H1 (cell line): ENCODE results near the gene TMEM138. TPM values are rescaled to one million over a fixed set of nuclear protein-coding genes. Genes with fewer than 3 reads are reported as not detected.

ENCODE experiments used
- CTCF ChIA-PET: fragments of 300-600 bp; sonication (Branson Sonifier 250); formaldehyde crosslinking; loops from one replicate; lab custom pipeline; 2021; ENCODE audit not compliant: partially characterized antibody; lab: Charles Lee
- POLR2A ChIA-PET: fragments of 300-600 bp; sonication (Branson Sonifier 250); formaldehyde crosslinking; loops from one replicate; lab custom pipeline; 2021; ENCODE audit warnings: inconsistent platforms; ENCODE audit not compliant: partially characterized antibody; lab: Charles Lee
- DNase-seq, 2 experiments: peaks; one replicate each; pipeline versions ENCODE4 v3.0.0 to v3.0.0-alpha.2; 2010 to 2022; ENCODE audit warnings: low spot score in 2 of 2, low read depth in 1 of 2, mixed read lengths in 1 of 2
- FAIRE-seq: peaks from 2 replicates; lab custom pipeline; 2011; peaks lifted over from hg19 to GRCh38; lab: Jason Lieb, UNC
- H2AFZ ChIP-seq: 2 replicates; pipeline ENCODE4 v1.8.1; 2012; ENCODE audit warnings: low read length, inconsistent platforms
- H2AK5ac ChIP-seq: 2 replicates; pipeline ENCODE4 v1.6.1; 2013; ENCODE audit warnings: low read depth, low read length
- H2BK120ac ChIP-seq: replicated peaks from 2 replicates; pipeline ENCODE3; 2013; ENCODE audit warnings: low read depth, low read length, inconsistent platforms
- H2BK12ac ChIP-seq: 2 replicates; pipeline ENCODE4 v1.6.1; 2013; ENCODE audit warnings: low read depth, low read length
- H2BK15ac ChIP-seq: 2 replicates; pipeline ENCODE4 v1.6.1; 2013; ENCODE audit warnings: low read length
- H2BK20ac ChIP-seq: 2 replicates; pipeline ENCODE4 v1.6.1; 2013; ENCODE audit warnings: low read length
- H2BK5ac ChIP-seq: 2 replicates; pipeline ENCODE4 v1.6.1; 2013; ENCODE audit warnings: low read depth, low read length
- H3K14ac ChIP-seq: 2 replicates; pipeline ENCODE4 v1.6.1; 2013; ENCODE audit warnings: inconsistent platforms; ENCODE audit not compliant: insufficient read length
- H3K18ac ChIP-seq: 2 replicates; pipeline ENCODE4 v1.6.1; 2013; ENCODE audit warnings: low read length; ENCODE audit errors: extremely low read depth
- H3K23ac ChIP-seq: 2 replicates; pipeline ENCODE4 v1.6.1; 2013; ENCODE audit warnings: inconsistent platforms; ENCODE audit not compliant: insufficient read length
- H3K23me2 ChIP-seq: 2 replicates; pipeline ENCODE4 v1.6.1; 2013; ENCODE audit warnings: low read depth, low read length
- H3K27ac ChIP-seq: 2 replicates; pipeline ENCODE4 v1.6.1; 2011; ENCODE audit warnings: low read depth, low read length, inconsistent platforms
- H3K27me3 ChIP-seq, 4 experiments: replicated peaks in 1 of 4; 1 replicate in 1 of 4; 2 replicates in 3 of 4; pipeline versions ENCODE4 v1.6.1 to v1.8.1; 2011 to 2013; ENCODE audit warnings: low read length in 3 of 4, mild to moderate bottlenecking in 3 of 4, inconsistent platforms in 2 of 4, mixed read lengths in 2 of 4, moderate library complexity in 1 of 4; ENCODE audit not compliant: control insufficient read depth in 3 of 4, insufficient read depth in 3 of 4; ENCODE audit errors: extremely low read depth in 1 of 4
- H3K36me3 ChIP-seq, 4 experiments: 2 replicates each; pipeline versions ENCODE4 v1.6.1 to v1.8.1; 2011 to 2013; ENCODE audit warnings: mild to moderate bottlenecking in 4 of 4, low read length in 3 of 4, moderate library complexity in 2 of 4, control low read depth in 1 of 4, inconsistent platforms in 1 of 4; ENCODE audit not compliant: insufficient read depth in 4 of 4, control insufficient read depth in 2 of 4
- H3K4ac ChIP-seq: replicated peaks from 2 replicates; pipeline ENCODE3; 2013; ENCODE audit warnings: low read length, low read depth, mixed read lengths, inconsistent platforms; ENCODE audit not compliant: insufficient read length
- H3K4me1 ChIP-seq, 4 experiments: replicated peaks in 1 of 4; 1 replicate in 1 of 4; 2 replicates in 3 of 4; pipeline versions ENCODE4 v1.6.1 to v1.8.1; 2011 to 2013; ENCODE audit warnings: low read length in 3 of 4, inconsistent platforms in 2 of 4, mixed read lengths in 1 of 4; ENCODE audit not compliant: insufficient read depth in 4 of 4, control insufficient read depth in 3 of 4
- H3K4me2 ChIP-seq, 2 experiments: 2 replicates each; pipeline versions ENCODE4 v1.6.1 to v1.8.1; 2011 to 2013; ENCODE audit warnings: low read depth in 2 of 2, low read length in 2 of 2, control low read depth in 1 of 2, inconsistent platforms in 1 of 2, mild to moderate bottlenecking in 1 of 2; ENCODE audit not compliant: insufficient read depth in 1 of 2
- H3K4me3 ChIP-seq, 4 experiments: fragments of 200-600, 300-600 bp in 1 of 4; sonication (generic), shearing (Covaris generic), sonication (Bioruptor Twin) in 1 of 4; 2 replicates each; pipeline versions ENCODE4 v1.5.1 to v1.8.1; 2011 to 2016; ENCODE audit warnings: low read length in 4 of 4, low read depth in 3 of 4, control low read depth in 2 of 4, inconsistent platforms in 2 of 4, mild to moderate bottlenecking in 2 of 4, mixed read lengths in 1 of 4, moderate library complexity in 1 of 4; ENCODE audit not compliant: insufficient read depth in 2 of 4; ENCODE audit errors: extremely low read depth in 1 of 4
- H3K56ac ChIP-seq: replicated peaks from 2 replicates; pipeline ENCODE3; 2013; ENCODE audit warnings: low read depth, mild to moderate bottlenecking, mixed read lengths, low read length, inconsistent platforms; ENCODE audit not compliant: insufficient read length
- H3K79me1 ChIP-seq: 2 replicates; pipeline ENCODE4 v1.6.1; 2013; ENCODE audit warnings: low read depth, low read length, control low read depth
- H3K79me2 ChIP-seq, 2 experiments: 2 replicates each; pipeline versions ENCODE4 v1.6.1 to v1.8.1; 2012 to 2013; ENCODE audit warnings: low read length in 2 of 2, mild to moderate bottlenecking in 2 of 2, inconsistent platforms in 1 of 2; ENCODE audit not compliant: insufficient read depth in 2 of 2, control insufficient read depth in 1 of 2
- H3K9ac ChIP-seq, 4 experiments: replicated peaks in 1 of 4; 1 replicate in 1 of 4; 2 replicates in 3 of 4; pipeline versions ENCODE4 v1.6.1 to v1.8.1; 2011 to 2013; ENCODE audit warnings: low read depth in 3 of 4, low read length in 3 of 4, control low read depth in 2 of 4, mild to moderate bottlenecking in 2 of 4, moderate library complexity in 2 of 4, inconsistent platforms in 1 of 4; ENCODE audit errors: extremely low read depth in 1 of 4
- H3K9me3 ChIP-seq, 2 experiments: 2 replicates each; pipeline versions ENCODE4 v1.6.1 to v1.8.1; 2012 to 2013; ENCODE audit warnings: mild to moderate bottlenecking in 2 of 2, moderate library complexity in 2 of 2, control low read depth in 1 of 2, inconsistent platforms in 1 of 2, low read depth in 1 of 2, low read length in 1 of 2, mixed read lengths in 1 of 2; ENCODE audit not compliant: insufficient read depth in 2 of 2
- H4K20me1 ChIP-seq, 2 experiments: replicated peaks in 1 of 2; 2 replicates each; pipeline versions ENCODE3 to v1.8.1; 2011 to 2013; ENCODE audit warnings: inconsistent platforms in 2 of 2, low read length in 2 of 2, mild to moderate bottlenecking in 1 of 2; ENCODE audit not compliant: insufficient read depth in 2 of 2, control insufficient read depth in 1 of 2
- H4K5ac ChIP-seq: 2 replicates; pipeline ENCODE4 v1.6.1; 2013; ENCODE audit warnings: low read length, low read depth, mixed read lengths, inconsistent platforms; ENCODE audit not compliant: insufficient read length
- H4K8ac ChIP-seq: 2 replicates; pipeline ENCODE4 v1.8.0; 2013; ENCODE audit warnings: mild to moderate bottlenecking, moderate library complexity, low read length, inconsistent platforms; ENCODE audit not compliant: insufficient read depth; ENCODE audit errors: extremely low read depth
- H4K91ac ChIP-seq: replicated peaks from 2 replicates; pipeline ENCODE3; 2013; ENCODE audit warnings: low read length, mixed read lengths, inconsistent platforms; ENCODE audit not compliant: insufficient read length
- ASH2L ChIP-seq: fragments of 200-600, 300-600 bp; sonication (generic); IDR thresholded peaks from one replicate; pipeline ENCODE4 v1.7.1; 2017; ENCODE audit warnings: low read length
- CEBPB ChIP-seq: IDR thresholded peaks from 2 replicates; pipeline ENCODE4 v1.6.1; 2012; ENCODE audit warnings: low read depth, low read length
- CREB1 ChIP-seq: IDR thresholded peaks from 2 replicates; pipeline ENCODE4 v1.6.1; 2012; ENCODE audit warnings: inconsistent platforms
- EP300 ChIP-seq, 2 experiments: IDR thresholded peaks; 1 replicate in 1 of 2; 2 replicates in 1 of 2; pipeline ENCODE4 v1.6.1; 2011 to 2012; ENCODE audit warnings: low read depth in 2 of 2, low read length in 2 of 2, mild to moderate bottlenecking in 2 of 2, borderline replicate concordance in 1 of 2, inconsistent platforms in 1 of 2, moderate library complexity in 1 of 2
- KDM1A ChIP-seq: fragments of 200-600, 300-600 bp; sonication (generic); IDR thresholded peaks from 2 replicates; pipeline ENCODE4 v1.7.1; 2016; ENCODE audit warnings: mild to moderate bottlenecking, low read length, borderline replicate concordance
- KDM4A ChIP-seq: IDR thresholded peaks from one replicate; pipeline ENCODE4 v1.7.1; 2012; ENCODE audit warnings: low read depth, mild to moderate bottlenecking, moderate library complexity, low read length, inconsistent platforms; ENCODE audit not compliant: severe bottlenecking
- NRF1 ChIP-seq: IDR thresholded peaks from 2 replicates; pipeline ENCODE4 v1.6.1; 2011; ENCODE audit warnings: mild to moderate bottlenecking, low read depth, low read length, improper control_type of control experiment
- PHF8 ChIP-seq: fragments of 200-600 bp; sonication (generic); conservative IDR thresholded peaks from 2 replicates; pipeline ENCODE4 v1.7.1; 2012; ENCODE audit warnings: low read depth, mild to moderate bottlenecking, inconsistent platforms, low read length, moderate library complexity
- RXRA ChIP-seq: IDR thresholded peaks from 2 replicates; pipeline ENCODE4 v1.6.1; 2011; ENCODE audit warnings: low read depth, mild to moderate bottlenecking, low read length, moderate library complexity; ENCODE audit not compliant: insufficient read depth
- SIN3A ChIP-seq, 2 experiments: IDR thresholded peaks in 1 of 2; conservative IDR thresholded peaks in 1 of 2; 2 replicates each; pipeline ENCODE4 v1.6.1; 2011 to 2012; ENCODE audit warnings: low read length in 2 of 2, improper control_type of control experiment in 1 of 2, low read depth in 1 of 2, mild to moderate bottlenecking in 1 of 2
- SP1 ChIP-seq: IDR thresholded peaks from 2 replicates; pipeline ENCODE4 v1.6.1; 2011; ENCODE audit warnings: low read depth, low read length
- SP4 ChIP-seq: IDR thresholded peaks from 2 replicates; pipeline ENCODE4 v1.6.1; 2012; ENCODE audit warnings: low read length, inconsistent platforms
- SRF ChIP-seq: IDR thresholded peaks from 2 replicates; pipeline ENCODE4 v1.6.1; 2011; ENCODE audit warnings: mild to moderate bottlenecking, low read depth, low read length, moderate library complexity
- SUZ12 ChIP-seq: fragments of 200-600 bp; sonication (generic); IDR thresholded peaks from 2 replicates; pipeline ENCODE4 v1.6.1; 2012; ENCODE audit warnings: mild to moderate bottlenecking, inconsistent platforms, low read length, moderate library complexity, mixed read lengths
- TBP ChIP-seq: IDR thresholded peaks from 2 replicates; pipeline ENCODE4 v1.6.1; 2011; ENCODE audit warnings: low read depth, low read length, improper control_type of control experiment
- polyA plus RNA-seq, 7 experiments: library from polyadenylated mRNA; depleted of rRNA in 3 of 7; stranded (reverse) in 5 of 7; unstranded in 2 of 7; fragments of >200 nt in 5 of 7; fragments of 200-250 nt in 2 of 7; gene quantifications; 1 replicate in 5 of 7; 2 replicates in 1 of 7; 4 replicates in 1 of 7; pipeline versions ENCODE4 v1.2.1 to v1.2.3, GENCODE V29; 2011 to 2013; ENCODE audit warnings: missing spikeins in 2 of 7, mixed read lengths in 2 of 7
- total RNA-seq: library from RNA; stranded (reverse); fragmentation: NEBNext Ultra II Directional; extraction: Animal tissue kit (Norgen Biotek cat#: 25700); gene quantifications from 2 replicates; pipeline ENCODE4 v1.2.1, GENCODE V29; 2021
- TF ChIP-seq, protein P1 (sequence below): IDR thresholded peaks from 2 replicates; pipeline ENCODE4 v1.6.1; 2012; ENCODE audit warnings: inconsistent platforms

The TMEM138 gene
- total and polyA plus RNA-seq, 2 of the 8 experiments (the other 6 are each of a cell fraction or from before 2014, with no cell fraction given): 32.9 to 59.0 TPM

GRCh38 chr11:61418136-61418535 is 56.0 kb downstream of the TMEM138 start:
- Histone ChIP-seq H3K4me3 (no peak overlapping the region), H3K23ac (no peak overlapping the region), H3K9ac (no peak overlapping the region), H3K4me1 (no peaks in the 10 kb centered on the region), H2BK5ac (no peak overlapping the region), H3K79me2 (peaks cover 0 to 40% of the 10 kb centered on the region in 2 experiments; a peak in 3 of 4 replicates), H3K56ac (no peak overlapping the region), H4K8ac (no peak overlapping the region), H3K18ac (no peak overlapping the region), H4K91ac (no peak overlapping the region), H3K36me3 (peaks cover 54 to 93% (median 85%) of the 10 kb centered on the region in 4 experiments), H2BK20ac (no peak overlapping the region), H2AFZ (no peak overlapping the region), H4K5ac (no peak overlapping the region), H3K4ac (no peak overlapping the region), H4K20me1 (peaks cover 4 to 22% of the 10 kb centered on the region in 2 experiments), H2BK15ac (no peak overlapping the region), H3K27ac (no peak overlapping the region), H3K9me3 (no peaks in the 10 kb centered on the region), H3K23me2 (no peaks in the 10 kb centered on the region), H3K79me1 (peaks cover 12% of the 10 kb centered on the region), H3K4me2 (no peak overlapping the region), H3K14ac (no peak overlapping the region), H3K27me3 (no peaks in the 10 kb centered on the region), H2AK5ac (no peak overlapping the region), H2BK120ac (no peak overlapping the region), H2BK12ac (no peak overlapping the region)
- CTCF ChIA-PET: interaction anchor here (1.3 kb wide), 1 partner anchor 28 kb away, joined by 5 read pairs; no protein-coding TSS in a partner anchor
- FAIRE-seq: no peak
- TF ChIP-seq NRF1: no peak
- TF ChIP-seq, protein P1, sequence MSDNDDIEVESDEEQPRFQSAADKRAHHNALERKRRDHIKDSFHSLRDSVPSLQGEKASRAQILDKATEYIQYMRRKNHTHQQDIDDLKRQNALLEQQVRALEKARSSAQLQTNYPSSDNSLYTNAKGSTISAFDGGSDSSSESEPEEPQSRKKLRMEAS: no peak
- TF ChIP-seq CREB1: no peak
- no peak for TF ChIP-seq SIN3A (conservative IDR thresholded peaks at IDR 0.05 in 1 of 2, IDR thresholded peaks at IDR 0.05 in 1 of 2; ENCODE audit: low read depth in 1 of 2, low read length in 2 of 2)
- no peak for TF ChIP-seq KDM1A
- no peak for TF ChIP-seq ASH2L
- TF ChIP-seq SRF: no peak
- no peak for TF ChIP-seq SP4
- TF ChIP-seq RXRA: no peak
- no peak for TF ChIP-seq CEBPB
- TF ChIP-seq TBP: no peak
- TF ChIP-seq SP1: no peak
- TF ChIP-seq PHF8: no peak
- no peak for TF ChIP-seq EP300 (IDR thresholded peaks at IDR 0.05; ENCODE audit: borderline replicate concordance in 1 of 2, low read depth in 2 of 2, low read length in 2 of 2)
- TF ChIP-seq SUZ12: no peak
- TF ChIP-seq KDM4A: no peak
- POLR2A ChIA-PET: interaction anchor here (1.2 to 11.2 kb wide), 6 partner anchors 9 to 124 kb away, joined by 3 to 94 read pairs (median 9); partner anchors contain the start of genes CPSF7, CYB561A3, SDHAF2 and TMEM138
- DNase-seq: no peak
